GM21576 (cell line): ENCODE results near the gene ZNF275.
"Not testable (repeated sequence)": the region's sequence is repeated elsewhere in the genome, so short reads cannot be mapped to it uniquely, and the experiment has no call there.

Experiments used
- ATAC-seq: cut with Tn5 transposase; IDR thresholded peaks from one replicate; pipeline ENCODE4 v1.9.1; 2021; ENCODE audit warnings: mild to moderate bottlenecking, moderate library complexity; ENCODE audit not compliant: unreplicated experiment

The ZNF275 gene

GRCh38 chrX:153318811-153319210 lies 15.1 kb upstream of the ZNF275 start:
- no peak for ATAC-seq

GRCh38 chrX:153319295-153320046 lies 14.5 kb upstream of the ZNF275 start:
- ATAC-seq = no peak

DNA sequence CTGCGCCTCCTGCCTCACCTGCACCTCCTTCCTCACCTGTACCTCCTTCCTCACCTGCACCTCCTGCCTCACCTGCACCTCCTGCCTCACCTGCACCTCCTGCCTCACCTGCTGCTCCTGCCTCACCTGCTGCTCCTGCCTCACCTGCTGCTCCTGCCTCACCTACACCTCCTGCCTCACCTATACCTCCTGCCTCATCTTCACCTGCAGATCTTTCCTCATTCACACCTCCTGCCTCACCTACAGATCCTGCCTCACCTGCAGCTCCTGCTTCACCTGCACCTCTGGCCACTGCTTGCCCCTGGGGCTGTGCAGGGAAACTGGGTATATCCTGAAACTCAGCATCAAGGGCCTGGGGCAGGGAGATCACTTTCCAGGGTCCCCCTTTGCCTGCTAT lies 13.9 kb upstream of the ZNF275 start:
- ATAC-seq = not testable (repeated sequence)

- no peak for ATAC-seq
Measured at GRCh38 chrX:153320555-153321184, 13.3 kb upstream of the ZNF275 start.

DNA sequence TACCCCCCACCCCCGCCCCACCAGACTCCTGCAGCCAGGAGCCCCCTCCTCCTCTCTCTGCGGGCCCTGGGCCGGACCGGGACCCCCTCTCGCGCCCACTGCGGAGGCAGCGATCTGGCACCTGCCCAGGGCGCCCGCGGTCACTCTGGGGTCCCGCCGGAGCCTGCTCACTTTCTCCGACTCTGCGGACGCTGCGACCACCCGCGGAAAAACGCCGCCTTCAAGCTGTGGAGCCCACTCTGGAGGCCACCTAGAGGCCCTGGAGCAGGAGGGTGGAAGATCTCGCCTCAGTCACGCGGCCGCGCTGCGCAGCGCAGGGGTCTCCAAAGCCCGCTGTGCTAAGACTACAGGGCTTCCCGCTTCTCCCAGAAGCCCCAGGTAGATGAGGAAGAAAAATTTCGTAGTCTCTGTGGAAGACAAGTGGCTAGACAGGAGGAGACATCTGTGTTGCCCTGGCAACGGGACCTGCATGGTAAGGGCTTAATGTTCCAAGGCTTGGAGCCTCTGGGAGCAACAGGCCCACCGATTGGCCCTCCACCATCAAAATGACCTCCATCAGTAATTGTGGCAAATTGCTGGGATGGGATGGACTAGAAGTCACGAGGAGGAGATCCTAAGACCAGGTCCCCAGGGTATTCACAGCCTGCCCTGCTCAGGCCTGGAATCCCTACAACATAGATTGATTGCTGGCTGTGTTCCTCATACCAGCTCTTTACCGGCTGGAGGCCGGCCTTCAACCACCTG lies 12.4 kb upstream of the ZNF275 start, which contains the start of gene PNMA6F:
Gene PNMA6F, minus strand, starts transcription at position 387 of the 744 bp plus-strand sequence. CDS start 1,093 bp downstream, outside the sequence.
- no peak for ATAC-seq

DNA sequence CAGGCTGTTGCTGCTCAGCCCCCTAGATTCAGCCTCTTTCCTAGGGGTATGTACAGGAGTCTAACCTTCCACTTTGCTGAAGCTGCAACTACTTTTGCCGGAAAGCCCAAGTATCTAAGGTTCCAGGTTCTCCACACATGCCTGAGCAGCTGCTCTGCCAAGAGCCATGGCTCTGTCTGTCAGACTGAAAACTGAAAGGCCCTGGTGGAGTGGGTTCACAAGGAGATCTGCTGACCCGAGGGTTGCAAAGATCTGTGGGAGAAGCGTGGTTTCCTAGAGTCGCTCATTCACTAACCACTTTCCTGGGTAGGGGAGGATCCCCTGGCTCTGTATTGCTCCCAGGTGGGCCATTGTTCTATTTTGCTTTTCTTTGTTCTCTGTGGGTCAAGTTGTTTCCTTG lies 6.4 kb upstream of the ZNF275 start:
- ATAC-seq = no peak

- ATAC-seq = no peak
Measured at GRCh38 chrX:153333266-153333665, 687 bp upstream of the ZNF275 start.

GRCh38 chrX:153334654-153335295 lies 822 bp downstream of the ZNF275 start:
- no peak for ATAC-seq

DNA sequence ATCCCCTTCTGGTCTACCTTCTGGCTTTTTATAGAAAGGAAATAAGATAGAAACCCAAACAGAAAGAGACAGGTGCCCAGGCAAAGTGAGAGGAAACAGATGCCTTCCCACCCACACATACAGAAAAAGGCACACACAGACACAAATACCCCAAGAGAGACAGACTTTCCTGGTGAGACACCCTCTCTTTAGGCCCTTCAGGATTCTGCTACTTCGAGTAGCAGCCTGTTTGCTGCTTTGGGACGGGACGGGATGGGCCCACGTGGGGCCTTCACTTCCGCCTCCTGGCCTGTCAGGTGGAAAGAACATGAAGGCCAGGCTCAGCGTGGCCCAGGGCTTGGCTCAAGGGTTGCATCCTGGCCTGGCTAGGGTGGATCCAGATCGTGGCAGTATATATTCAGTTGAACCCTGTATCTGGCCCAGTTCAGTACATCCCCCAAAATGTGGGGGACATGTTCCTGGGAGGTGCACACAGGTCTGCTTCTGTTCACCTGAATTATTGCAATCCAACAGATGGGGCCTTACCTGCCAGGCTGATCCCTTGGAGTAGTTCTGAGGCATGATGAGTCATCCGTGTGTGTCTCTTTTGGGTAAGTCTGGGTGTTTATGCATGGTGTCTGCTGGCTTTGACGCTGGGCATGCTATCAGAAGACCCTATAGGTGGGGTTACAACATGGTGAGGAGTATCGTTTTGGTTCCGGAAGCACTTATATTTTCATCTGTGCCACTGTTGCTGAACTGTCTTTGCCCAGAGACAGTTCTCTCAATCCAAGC lies 2.4 kb downstream of the ZNF275 start:
- ATAC-seq = no peak

DNA sequence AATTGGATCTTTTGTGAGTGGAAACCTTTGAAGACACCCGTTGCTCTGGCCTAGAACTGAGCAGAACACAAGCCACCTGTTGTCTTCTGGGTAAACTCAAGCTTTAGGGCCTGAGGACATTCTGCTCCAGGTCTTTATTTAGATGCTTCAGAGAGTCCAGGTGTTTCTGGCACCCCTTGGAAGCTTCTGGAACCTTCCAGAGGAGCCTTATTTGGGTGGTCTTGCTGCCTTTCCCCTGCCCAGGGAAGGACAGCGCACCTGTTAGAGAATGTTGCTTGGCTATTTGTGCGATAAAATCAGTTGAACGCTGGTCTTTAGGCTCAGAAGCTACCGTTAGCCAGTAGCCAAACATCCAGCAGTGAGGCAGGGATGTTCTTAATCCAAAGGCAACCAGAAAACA lies 3.0 kb downstream of the ZNF275 start:
- no peak for ATAC-seq

- no peak for ATAC-seq
Measured at GRCh38 chrX:153338836-153339235, 4.9 kb downstream of the ZNF275 start.

DNA sequence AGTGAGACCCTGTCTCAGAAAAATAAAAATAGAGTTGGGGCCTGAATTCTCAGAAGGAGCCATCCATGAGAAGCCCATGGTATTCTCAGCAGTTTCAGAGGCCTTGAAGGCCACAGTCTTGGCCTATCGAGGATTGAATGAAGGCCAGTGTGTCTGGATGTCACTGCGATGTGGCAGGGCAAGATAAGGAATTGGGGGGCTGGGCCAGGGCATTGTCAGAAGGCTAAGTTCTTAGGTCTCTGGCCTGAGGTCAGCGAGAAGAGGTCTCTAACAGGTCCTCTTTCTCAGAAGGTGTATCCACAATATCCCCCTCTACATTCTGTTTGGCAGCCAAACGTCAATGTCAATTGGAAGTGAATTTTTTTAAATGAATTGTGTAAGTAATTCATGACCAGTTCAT lies 5.7 kb downstream of the ZNF275 start:
- no peak for ATAC-seq

- ATAC-seq = no peak
Measured at GRCh38 chrX:153340111-153340510, 6.2 kb downstream of the ZNF275 start.

GRCh38 chrX:153342762-153343558 lies 9.0 kb downstream of the ZNF275 start:
- ATAC-seq = no peak

DNA sequence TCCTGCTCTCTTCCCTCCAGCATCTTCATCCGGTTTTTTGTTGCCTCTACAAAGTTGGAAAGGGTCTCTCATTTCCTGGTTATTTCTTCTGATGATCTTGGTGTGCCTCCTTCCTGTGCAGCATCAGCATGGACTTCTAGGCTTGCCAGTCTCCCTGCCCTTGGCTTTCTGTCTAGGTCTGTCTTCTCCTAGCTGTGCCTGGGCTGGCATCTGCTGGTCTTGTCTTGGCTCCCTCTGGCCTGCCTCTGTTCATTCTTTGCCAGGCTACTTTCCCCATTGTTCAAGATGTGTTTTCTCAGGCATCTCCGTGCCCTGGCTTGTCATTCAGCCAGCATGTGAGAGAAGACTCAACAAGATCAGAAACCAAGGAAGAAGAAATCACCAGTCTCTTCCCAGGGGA lies 9.7 kb downstream of the ZNF275 start:
- no peak for ATAC-seq

DNA sequence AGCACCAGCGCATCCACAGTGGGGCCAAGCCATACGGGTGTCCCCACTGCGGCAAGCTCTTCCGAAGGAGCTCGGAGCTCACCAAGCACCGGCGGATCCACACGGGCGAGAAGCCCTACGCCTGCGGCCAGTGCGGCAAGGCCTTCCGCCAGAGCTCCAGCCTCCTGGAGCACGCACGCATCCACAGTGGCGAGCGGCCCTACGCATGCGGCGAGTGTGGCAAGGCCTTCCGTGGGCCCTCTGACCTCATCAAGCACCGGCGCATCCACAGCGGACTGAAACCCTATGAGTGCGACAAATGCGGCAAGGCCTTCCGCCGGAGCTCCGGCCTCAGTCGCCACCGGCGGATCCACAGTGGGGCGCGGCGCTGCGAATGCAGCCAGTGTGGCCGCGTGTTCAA lies 13.6 kb downstream of the ZNF275 start:
- no peak for ATAC-seq

GRCh38 chrX:153348421-153348820 lies 14.5 kb downstream of the ZNF275 start:
- ATAC-seq = no peak

GRCh38 chrX:153349952-153350351 lies 16.0 kb downstream of the ZNF275 start:
- ATAC-seq = no peak

GRCh38 chrX:153351981-153352380 lies 18.0 kb downstream of the ZNF275 start:
- no peak for ATAC-seq

DNA sequence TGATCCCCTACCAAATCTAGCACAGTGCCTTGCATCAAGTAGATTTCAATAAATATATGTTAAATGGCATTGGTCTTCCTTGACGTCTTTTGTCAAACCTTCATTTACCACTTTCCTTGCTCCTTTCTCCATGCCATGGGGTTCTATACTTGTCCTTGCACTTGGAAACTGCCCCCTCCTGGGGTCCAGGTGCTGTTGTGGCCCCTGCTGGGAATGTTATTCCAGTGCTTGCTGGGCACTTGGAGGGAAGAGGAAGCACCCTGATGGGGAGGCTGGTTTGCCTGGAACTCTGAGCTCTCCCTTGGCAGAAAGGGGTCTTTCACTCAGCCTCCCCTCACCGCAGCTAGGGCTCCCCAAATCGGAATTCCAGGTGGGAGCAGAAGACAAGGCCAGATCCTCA lies 18.9 kb downstream of the ZNF275 start:
- no peak for ATAC-seq
